Measurements from ENCODE around the gene MPC1L. TPM values are rescaled to one million over a fixed set of nuclear protein-coding genes. Genes with fewer than 3 reads are reported as not detected.
A peak's percentile ranks its signal among the peaks of the same experiment; 100 is the strongest.

The MPC1L gene
- total and polyA plus RNA-seq, 2 experiments from 2014 or later, result not detected

- Mint-ChIP-seq H3K9me3 (no peaks in the 10 kb centered on the region), H3K4me1 (peaks cover 8% of the 10 kb centered on the region; the same call in 2 of the 3 replicates), H3K27me3 (ENCODE audit: insufficient read depth, low read depth, poor library complexity) (peaks cover 5% of the 10 kb centered on the region), H3K4me3 (no peak overlapping the region), H3K36me3 (ENCODE audit: low read depth) (no peaks in the 10 kb centered on the region), H3K27ac (no peak overlapping the region)
- H3K9me2 ChIP-seq (ENCODE audit: insufficient read depth), result no peaks in the 10 kb centered on the region
- no peak for TF ChIP-seq POLR2AphosphoS5 (IDR thresholded peaks at IDR 0.05; ENCODE audit: low read depth)
- no peak for TF ChIP-seq NANOG (IDR thresholded peaks at IDR 0.05; ENCODE audit: borderline replicate concordance)
- no peak for TF ChIP-seq ZNF331 (CRISPR knock-in tag; IDR thresholded peaks at IDR 0.05; ENCODE audit: low read depth)
- TF ChIP-seq CREB1 (CRISPR knock-in tag; IDR thresholded peaks at IDR 0.05; ENCODE audit: low read depth), result no peak
- no peak for TF ChIP-seq ZNF462 (CRISPR knock-in tag; IDR thresholded peaks at IDR 0.05)
- no peak for TF ChIP-seq JUNB (IDR thresholded peaks at IDR 0.05; ENCODE audit: unreplicated experiment)
- no peak for TF ChIP-seq EZH2 (IDR thresholded peaks at IDR 0.05; ENCODE audit: low read depth, unreplicated experiment)
- TF ChIP-seq STAT1 (IDR thresholded peaks at IDR 0.05; ENCODE audit: unreplicated experiment), result no peak
- no peak for TF ChIP-seq ZNF114 (CRISPR knock-in tag; IDR thresholded peaks at IDR 0.05)
- no peak for TF ChIP-seq CTCF (conservative IDR thresholded peaks at IDR 0.05; ENCODE audit: low read depth in 2 of 2)
- no peak for TF ChIP-seq REST (IDR thresholded peaks at IDR 0.05; ENCODE audit: unreplicated experiment)
- TF ChIP-seq EZH2phosphoT487 (IDR thresholded peaks at IDR 0.05; ENCODE audit: unreplicated experiment), result no peak
- no peak for TF ChIP-seq ETS1 (IDR thresholded peaks at IDR 0.05)
- no peak overlapping the region for H3K4me3 ChIP-seq
- no peak for DNase-seq (ENCODE audit: low spot score)
- H3K36me3 ChIP-seq (ENCODE audit: insufficient read depth), result no peaks in the 10 kb centered on the region
- H3K4me1 ChIP-seq (ENCODE audit: insufficient read depth), result no peaks in the 10 kb centered on the region
- H3K27me3 ChIP-seq (ENCODE audit: insufficient read depth), result no peaks in the 10 kb centered on the region
- H3K27ac ChIP-seq (ENCODE audit: low read depth), result no peak overlapping the region
- H3F3A ChIP-seq (replicated peaks; ENCODE audit: low read depth), result no peaks in the 10 kb centered on the region
- no peaks in the 10 kb centered on the region for H3K79me2 ChIP-seq (replicated peaks; ENCODE audit: insufficient read depth)
- no peak overlapping the region for H2AFZ ChIP-seq
- ATAC-seq, result peak; percentile 29; the same call in 2 of the 3 replicates
- H4K20me1 ChIP-seq (replicated peaks; ENCODE audit: insufficient read depth), result no peaks in the 10 kb centered on the region
- H3K4me2 ChIP-seq, result no peak overlapping the region
Observed at GRCh38 chrX:40622479-40623138, 619 bp upstream of the MPC1L start.
